Retinal pigment epithelial cell (primary cell): Measurements from ENCODE around the gene ZBTB25.

Experiments
- DNase-seq: peaks from one replicate; pipeline ENCODE4 v3.0.0-alpha.2; 2010; ENCODE audit warnings: low read depth
- H3K4me3 ChIP-seq: 2 replicates; pipeline ENCODE4 v1.5.1; 2011; ENCODE audit warnings: mild to moderate bottlenecking, low read length, control low read depth, moderate library complexity
- TF ChIP-seq, protein P1 (sequence below): conservative IDR thresholded peaks from 2 replicates; pipeline ENCODE4 v1.5.1; 2011; ENCODE audit warnings: low read depth, low read length, control low read depth, inconsistent platforms

ZBTB25 gene, protein sequence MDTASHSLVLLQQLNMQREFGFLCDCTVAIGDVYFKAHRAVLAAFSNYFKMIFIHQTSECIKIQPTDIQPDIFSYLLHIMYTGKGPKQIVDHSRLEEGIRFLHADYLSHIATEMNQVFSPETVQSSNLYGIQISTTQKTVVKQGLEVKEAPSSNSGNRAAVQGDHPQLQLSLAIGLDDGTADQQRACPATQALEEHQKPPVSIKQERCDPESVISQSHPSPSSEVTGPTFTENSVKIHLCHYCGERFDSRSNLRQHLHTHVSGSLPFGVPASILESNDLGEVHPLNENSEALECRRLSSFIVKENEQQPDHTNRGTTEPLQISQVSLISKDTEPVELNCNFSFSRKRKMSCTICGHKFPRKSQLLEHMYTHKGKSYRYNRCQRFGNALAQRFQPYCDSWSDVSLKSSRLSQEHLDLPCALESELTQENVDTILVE

DNA sequence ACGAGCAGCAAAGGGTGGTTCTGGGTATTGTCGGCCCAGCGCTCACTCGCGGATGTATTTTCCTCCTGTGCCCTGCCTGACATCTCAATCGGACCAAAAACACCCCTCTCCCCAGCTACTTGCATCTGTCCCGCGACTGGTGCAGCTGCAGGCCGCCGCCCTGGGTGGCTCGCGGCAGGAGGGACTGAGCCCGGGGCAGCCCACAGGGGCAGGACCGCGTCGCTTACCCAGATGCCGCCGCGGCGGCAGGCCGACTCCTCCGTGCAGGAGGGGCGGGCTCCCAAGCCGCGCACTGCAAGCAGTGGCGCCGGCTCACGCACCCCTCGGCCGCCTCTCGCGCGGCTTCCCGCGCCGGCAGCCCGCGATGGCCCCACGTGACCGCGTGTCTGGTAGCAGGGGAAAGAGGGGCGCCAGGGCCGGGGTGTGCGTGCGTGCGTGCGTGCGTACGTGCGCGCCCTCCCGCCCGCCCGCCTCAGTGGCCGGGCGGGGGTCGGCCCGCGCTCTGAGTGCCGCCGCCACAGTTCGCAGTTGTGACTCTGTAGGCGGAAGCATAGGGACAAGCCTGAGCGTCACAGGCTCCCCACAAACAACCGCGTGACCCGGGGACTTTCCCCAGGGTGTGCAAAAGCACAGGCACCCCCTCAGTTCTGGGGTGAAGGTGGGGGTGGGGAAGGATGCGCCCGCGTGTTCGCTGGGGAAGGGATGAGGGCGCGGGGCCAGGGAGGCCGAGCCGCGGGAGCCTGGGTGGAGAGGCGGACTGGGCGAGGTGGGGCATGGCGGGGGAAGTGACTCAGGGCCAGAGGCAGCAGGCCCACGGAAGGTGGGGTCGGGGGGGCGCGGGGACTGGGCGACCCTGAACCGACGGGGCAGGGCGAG lies at the start of gene ZBTB25:
ZBTB25 (minus strand) TSS at position 405 of the 876 bp plus-strand sequence. CDS start 13,305 bp downstream, outside the sequence.
- peak within 1 kb of the TSS; percentile 91 for H3K4me3 ChIP-seq
- TF ChIP-seq, protein P1, sequence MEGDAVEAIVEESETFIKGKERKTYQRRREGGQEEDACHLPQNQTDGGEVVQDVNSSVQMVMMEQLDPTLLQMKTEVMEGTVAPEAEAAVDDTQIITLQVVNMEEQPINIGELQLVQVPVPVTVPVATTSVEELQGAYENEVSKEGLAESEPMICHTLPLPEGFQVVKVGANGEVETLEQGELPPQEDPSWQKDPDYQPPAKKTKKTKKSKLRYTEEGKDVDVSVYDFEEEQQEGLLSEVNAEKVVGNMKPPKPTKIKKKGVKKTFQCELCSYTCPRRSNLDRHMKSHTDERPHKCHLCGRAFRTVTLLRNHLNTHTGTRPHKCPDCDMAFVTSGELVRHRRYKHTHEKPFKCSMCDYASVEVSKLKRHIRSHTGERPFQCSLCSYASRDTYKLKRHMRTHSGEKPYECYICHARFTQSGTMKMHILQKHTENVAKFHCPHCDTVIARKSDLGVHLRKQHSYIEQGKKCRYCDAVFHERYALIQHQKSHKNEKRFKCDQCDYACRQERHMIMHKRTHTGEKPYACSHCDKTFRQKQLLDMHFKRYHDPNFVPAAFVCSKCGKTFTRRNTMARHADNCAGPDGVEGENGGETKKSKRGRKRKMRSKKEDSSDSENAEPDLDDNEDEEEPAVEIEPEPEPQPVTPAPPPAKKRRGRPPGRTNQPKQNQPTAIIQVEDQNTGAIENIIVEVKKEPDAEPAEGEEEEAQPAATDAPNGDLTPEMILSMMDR: no peak
- peak; percentile 66 for DNase-seq

DNA sequence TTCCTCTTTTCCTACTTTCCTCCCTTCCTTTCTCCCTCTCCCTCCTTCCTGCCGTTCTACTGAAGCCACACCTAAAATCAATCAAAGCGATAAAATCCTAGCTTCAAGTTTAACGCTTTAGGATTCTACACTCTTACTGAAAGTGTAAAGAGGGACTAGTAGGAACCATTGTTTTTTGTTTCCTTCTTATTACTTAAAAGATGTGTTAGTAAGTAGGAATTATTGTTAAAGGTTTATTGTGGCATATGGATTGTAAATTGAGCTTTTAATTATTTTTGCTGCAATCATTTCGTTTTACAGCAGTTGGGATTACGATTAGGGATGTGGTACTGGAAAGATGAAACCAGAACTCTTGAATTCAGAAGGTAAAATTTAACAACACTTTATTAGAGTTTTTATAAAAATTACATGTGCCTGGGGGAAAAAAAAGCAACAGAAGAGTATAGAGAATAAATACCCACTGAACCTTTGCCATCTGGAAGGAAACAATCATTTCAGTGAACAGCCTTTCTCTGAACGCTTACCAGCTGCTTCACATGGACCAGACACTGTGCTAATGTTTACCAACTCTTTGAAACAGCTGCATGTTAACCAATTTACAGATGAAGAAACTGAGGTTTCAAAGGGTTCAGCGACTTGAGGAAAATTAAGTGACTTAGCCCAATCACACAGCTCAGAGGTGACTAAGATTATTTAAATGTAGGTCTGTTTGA lies 47.1 kb upstream of the ZBTB25 start:
- TF ChIP-seq, protein P1: no peak
- no peak for DNase-seq
- H3K4me3 ChIP-seq: no peak overlapping the region

DNA sequence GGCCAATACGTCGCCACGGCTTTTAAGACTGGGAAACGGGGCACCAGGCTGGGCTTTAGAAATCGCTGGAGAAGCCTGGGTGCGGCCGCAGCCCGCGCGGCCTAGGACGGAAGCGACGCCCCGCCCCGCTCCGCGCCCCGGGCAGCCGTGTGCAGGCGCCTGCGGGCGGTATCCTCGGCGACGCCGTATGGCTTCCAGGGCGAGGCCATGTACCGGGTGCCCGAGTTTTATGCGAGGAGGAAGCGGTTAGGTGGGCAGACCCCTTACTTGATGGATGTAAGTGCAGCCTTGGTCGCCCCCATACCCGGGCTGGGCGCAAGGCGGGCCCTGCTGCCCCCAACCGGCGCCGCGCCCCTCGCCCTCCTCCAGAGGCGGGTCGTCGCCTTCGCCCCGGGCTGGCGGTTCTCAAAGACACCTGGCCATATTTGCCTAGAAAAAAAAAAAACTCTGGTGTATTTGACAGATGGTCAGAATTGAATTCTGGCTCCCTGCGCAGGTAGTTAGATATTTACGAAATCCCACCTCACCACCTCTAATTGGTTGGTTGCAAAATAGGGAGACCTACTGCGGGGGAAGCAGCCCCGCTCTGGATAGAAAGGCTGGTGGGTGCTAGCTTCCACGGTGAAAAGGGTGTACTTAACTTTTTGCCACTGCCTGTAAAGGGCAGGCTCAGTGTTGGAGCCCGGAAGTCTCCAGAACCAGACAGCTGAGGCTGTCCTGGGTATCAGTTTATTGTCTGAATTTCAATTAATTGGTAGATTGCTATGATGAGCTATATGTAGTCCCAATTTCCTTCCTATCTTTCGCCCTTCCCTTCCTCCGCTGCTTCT lies 46.4 kb upstream of the ZBTB25 start, which contains the start of gene PPP1R36:
PPP1R36 (plus strand) TSS at position 171 of the 830 bp plus-strand sequence; CDS start at position 208, 37 bp downstream.
- peak within 1 kb of the TSS; percentile 36 for H3K4me3 ChIP-seq
- TF ChIP-seq, protein P1: no peak
- DNase-seq: no peak

DNA sequence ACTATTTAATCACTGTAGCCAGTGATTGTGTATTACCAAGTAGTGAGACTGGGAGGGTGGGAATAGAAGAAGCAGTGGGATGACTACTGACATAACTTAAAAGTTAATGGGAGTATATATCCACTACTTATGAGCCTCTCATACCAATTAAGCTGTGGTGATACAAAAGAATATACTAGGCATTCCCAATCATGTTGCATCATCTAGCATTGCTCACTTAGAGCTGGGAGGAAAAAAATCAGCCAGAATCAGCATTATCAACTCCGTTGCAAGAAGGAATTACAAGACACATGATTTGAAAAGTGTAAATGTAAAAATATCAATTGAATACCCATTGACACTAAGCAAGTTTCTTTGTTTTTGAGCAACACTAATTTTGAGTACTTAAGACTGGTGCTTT lies 45.4 kb upstream of the ZBTB25 start:
- TF ChIP-seq, protein P1: no peak
- no peak for DNase-seq
- H3K4me3 ChIP-seq: no peak overlapping the region

DNA sequence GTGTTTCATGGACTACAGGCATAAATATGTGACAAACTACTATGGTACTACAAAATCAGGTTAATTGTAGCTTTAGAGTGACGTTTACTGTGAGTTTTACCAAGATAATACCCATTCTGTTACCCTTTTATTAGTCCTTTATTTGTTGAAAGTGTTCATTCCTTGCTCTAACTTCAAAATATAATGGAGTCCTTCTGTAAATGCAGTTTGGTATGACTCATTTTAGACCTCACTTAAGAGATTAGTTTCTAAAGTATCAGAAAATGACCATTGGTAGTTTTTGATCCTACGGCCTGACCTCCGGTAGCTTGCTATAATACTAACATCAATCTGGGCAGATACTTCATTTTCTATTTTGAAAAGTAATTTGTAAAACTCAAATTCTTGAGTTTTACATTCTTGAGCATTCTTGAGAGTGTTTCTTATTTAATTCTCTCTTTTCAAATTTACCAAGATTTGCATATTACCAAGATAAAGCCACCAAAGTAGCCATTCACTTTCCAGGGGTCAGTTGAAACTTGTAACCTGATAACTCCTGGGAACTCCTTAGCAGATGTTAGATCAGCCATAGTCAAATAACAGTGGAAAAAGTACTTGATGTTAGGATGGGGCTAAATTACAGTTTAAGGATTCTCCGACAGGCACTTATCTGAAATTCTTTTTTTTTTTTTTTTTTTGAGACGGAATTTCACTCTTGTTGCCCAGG lies 41.1 kb upstream of the ZBTB25 start:
- no peak overlapping the region for H3K4me3 ChIP-seq
- no peak for DNase-seq
- TF ChIP-seq, protein P1: no peak
